Keratinocyte (primary cell): ENCODE data around the gene DYNLRB1. TPM values are rescaled to one million over a fixed set of nuclear protein-coding genes. Genes with fewer than 3 reads are reported as not detected.

Source experiments
- DNase-seq: peaks from one replicate; pipeline ENCODE4 v3.0.0-alpha.2; 2011; ENCODE audit warnings: low read depth, missing footprints, low spot score
- FAIRE-seq: peaks from 2 replicates; lab custom pipeline; 2011; peaks lifted over from hg19 to GRCh38; lab: Jason Lieb, UNC
- H2AFZ ChIP-seq: 2 replicates; pipeline ENCODE4 v1.6.0; 2012; ENCODE audit warnings: low read length, control low read depth, inconsistent platforms; ENCODE audit not compliant: control insufficient read depth
- H3K27ac ChIP-seq: 2 replicates; pipeline ENCODE4 v1.5.1; 2011; ENCODE audit warnings: low read length; ENCODE audit not compliant: control insufficient read depth, insufficient read depth
- H3K27me3 ChIP-seq: 3 replicates; pipeline ENCODE4 v1.6.0; 2011; ENCODE audit warnings: low read length; ENCODE audit not compliant: control insufficient read depth, insufficient read depth; ENCODE audit errors: extremely low read depth
- H3K36me3 ChIP-seq, 2 experiments: 2 replicates in 1 of 2; 3 replicates in 1 of 2; pipeline ENCODE4 v1.5.1; 2011; ENCODE audit warnings: low read length in 2 of 2, mild to moderate bottlenecking in 1 of 2; ENCODE audit not compliant: control insufficient read depth in 2 of 2, insufficient read depth in 2 of 2; ENCODE audit errors: extremely low read depth in 1 of 2
- H3K4me1 ChIP-seq: 3 replicates; pipeline ENCODE4 v1.5.1; 2011; ENCODE audit warnings: low read length; ENCODE audit not compliant: control insufficient read depth, insufficient read depth; ENCODE audit errors: extremely low read depth
- H3K4me2 ChIP-seq: 3 replicates; pipeline ENCODE4 v1.6.0; 2011; ENCODE audit warnings: low read depth, low read length; ENCODE audit not compliant: control insufficient read depth, insufficient read depth; ENCODE audit errors: extremely low read depth
- H3K4me3 ChIP-seq, 3 experiments: fragments of 200-600 bp in 1 of 3; sonication (generic) in 1 of 3; 2 replicates in 2 of 3; 3 replicates in 1 of 3; pipeline ENCODE4 v1.5.1; 2011 to 2016; ENCODE audit warnings: low read length in 3 of 3, mild to moderate bottlenecking in 3 of 3, control low read depth in 2 of 3, inconsistent platforms in 1 of 3, low read depth in 1 of 3, mixed read lengths in 1 of 3, mixed run types in 1 of 3, moderate library complexity in 1 of 3; ENCODE audit not compliant: control insufficient read depth in 2 of 3, insufficient read depth in 2 of 3; ENCODE audit errors: extremely low read depth in 1 of 3
- H3K79me2 ChIP-seq: 2 replicates; pipeline ENCODE4 v1.6.0; 2012; ENCODE audit warnings: low read length; ENCODE audit not compliant: control insufficient read depth, insufficient read depth
- H3K9ac ChIP-seq: 3 replicates; pipeline ENCODE4 v1.6.0; 2011; ENCODE audit warnings: low read length; ENCODE audit not compliant: control insufficient read depth, insufficient read depth; ENCODE audit errors: extremely low read depth
- H3K9me1 ChIP-seq: 3 replicates; pipeline ENCODE4 v1.6.0; 2011; ENCODE audit warnings: low read length; ENCODE audit not compliant: control insufficient read depth, insufficient read depth; ENCODE audit errors: extremely low read depth
- H3K9me3 ChIP-seq: 2 replicates; pipeline ENCODE4 v1.5.1; 2012; ENCODE audit warnings: low read depth, low read length; ENCODE audit not compliant: control insufficient read depth
- H4K20me1 ChIP-seq: 3 replicates; pipeline ENCODE4 v1.6.0; 2011; ENCODE audit warnings: low read length; ENCODE audit not compliant: control insufficient read depth, insufficient read depth; ENCODE audit errors: extremely low read depth
- EZH2 ChIP-seq: IDR thresholded peaks from one replicate; pipeline ENCODE4 v1.6.1; 2012; ENCODE audit warnings: inconsistent platforms, mild to moderate bottlenecking, low read length, moderate library complexity
- dilution Hi-C: fragments of 300-500 bp; cut with MboI; formaldehyde crosslinking; loops from one replicate; pipeline ENCODE4 v1.7.0; 2020; ENCODE audit warnings: low sequenced_read_pairs; ENCODE audit not compliant: extremely low pct_ligation_motif_present
- polyA plus RNA-seq, 5 experiments: library from polyadenylated mRNA; depleted of rRNA in 3 of 5; stranded (reverse) in 3 of 5; stranded (forward) in 1 of 5; unstranded in 1 of 5; fragments of >200 nt; gene quantifications; 1 replicate in 1 of 5; 2 replicates in 3 of 5; 3 replicates in 1 of 5; pipeline versions ENCODE4 v1.2.1 to v1.2.3, GENCODE V29; 2011 to 2012; ENCODE audit warnings: missing spikeins in 2 of 5, low read depth in 1 of 5, low replicate concordance in 1 of 5
- TF ChIP-seq, protein P1 (sequence below), 3 experiments: IDR thresholded peaks in 1 of 3; conservative IDR thresholded peaks in 1 of 3; optimal IDR thresholded peaks in 1 of 3; 2 replicates in 2 of 3; 3 replicates in 1 of 3; pipeline versions ENCODE3 to v1.5.1; 2011; ENCODE audit warnings: low read length in 3 of 3, mild to moderate bottlenecking in 3 of 3, moderate library complexity in 2 of 3, control low read depth in 1 of 3, inconsistent platforms in 1 of 3; ENCODE audit not compliant: insufficient read depth in 2 of 3; ENCODE audit errors: extremely low read depth in 1 of 3

Gene DYNLRB1
- polyA plus RNA-seq, 1 donor (not counting 4 experiments of a cell fraction or from before 2014, with no cell fraction given), result 156 TPM

DNA sequence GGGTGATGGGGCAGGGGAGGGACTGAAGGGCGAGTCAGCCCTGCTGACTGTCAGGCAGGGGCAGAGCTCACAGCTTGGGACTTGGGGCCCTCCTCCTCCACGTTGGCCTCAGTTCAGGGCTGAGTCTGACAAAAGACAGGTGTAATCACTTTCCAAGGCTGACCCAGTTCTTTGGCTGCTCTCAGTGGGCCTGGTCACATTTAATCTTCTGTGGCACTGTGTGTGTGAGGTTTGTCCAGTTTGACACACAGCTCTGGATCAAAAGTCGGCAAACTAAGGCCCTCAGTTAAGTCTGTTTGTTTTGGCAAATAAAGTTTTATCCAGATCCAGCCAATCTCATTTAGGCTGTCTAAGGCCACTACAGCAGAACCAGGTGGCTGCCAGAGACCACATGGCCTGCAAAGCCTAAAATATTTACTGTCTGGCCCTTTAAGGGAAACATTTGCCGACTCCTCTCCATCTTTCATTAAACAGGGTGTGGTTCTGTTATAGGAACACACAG is 37.2 kb downstream of the DYNLRB1 start:
- dilution Hi-C loops, result no loop called here
- H3K9ac ChIP-seq, result no peak overlapping the region
- no peaks in the 10 kb centered on the region for H3K79me2 ChIP-seq
- no peak overlapping the region for H3K4me2 ChIP-seq
- H3K4me1 ChIP-seq, result peaks cover 9% of the 10 kb centered on the region
- H3K27me3 ChIP-seq, result no peaks in the 10 kb centered on the region
- no peak overlapping the region for H3K4me3 ChIP-seq
- H2AFZ ChIP-seq, result no peak overlapping the region
- TF ChIP-seq EZH2, result no peak
- TF ChIP-seq, protein P1, sequence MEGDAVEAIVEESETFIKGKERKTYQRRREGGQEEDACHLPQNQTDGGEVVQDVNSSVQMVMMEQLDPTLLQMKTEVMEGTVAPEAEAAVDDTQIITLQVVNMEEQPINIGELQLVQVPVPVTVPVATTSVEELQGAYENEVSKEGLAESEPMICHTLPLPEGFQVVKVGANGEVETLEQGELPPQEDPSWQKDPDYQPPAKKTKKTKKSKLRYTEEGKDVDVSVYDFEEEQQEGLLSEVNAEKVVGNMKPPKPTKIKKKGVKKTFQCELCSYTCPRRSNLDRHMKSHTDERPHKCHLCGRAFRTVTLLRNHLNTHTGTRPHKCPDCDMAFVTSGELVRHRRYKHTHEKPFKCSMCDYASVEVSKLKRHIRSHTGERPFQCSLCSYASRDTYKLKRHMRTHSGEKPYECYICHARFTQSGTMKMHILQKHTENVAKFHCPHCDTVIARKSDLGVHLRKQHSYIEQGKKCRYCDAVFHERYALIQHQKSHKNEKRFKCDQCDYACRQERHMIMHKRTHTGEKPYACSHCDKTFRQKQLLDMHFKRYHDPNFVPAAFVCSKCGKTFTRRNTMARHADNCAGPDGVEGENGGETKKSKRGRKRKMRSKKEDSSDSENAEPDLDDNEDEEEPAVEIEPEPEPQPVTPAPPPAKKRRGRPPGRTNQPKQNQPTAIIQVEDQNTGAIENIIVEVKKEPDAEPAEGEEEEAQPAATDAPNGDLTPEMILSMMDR (optimal IDR thresholded peaks at IDR 0.05 in 1 of 3, IDR thresholded peaks at IDR 0.05 in 1 of 3, conservative IDR thresholded peaks at IDR 0.05 in 1 of 3; ENCODE audit: extremely low read depth in 1 of 3, insufficient read depth in 2 of 3, low read length in 3 of 3), result no peak
- H3K36me3 ChIP-seq, result no peaks in the 10 kb centered on the region
- no peaks in the 10 kb centered on the region for H4K20me1 ChIP-seq
- H3K27ac ChIP-seq, result no peak overlapping the region
- DNase-seq, result no peak
- H3K9me1 ChIP-seq, result no peaks in the 10 kb centered on the region
- no peaks in the 10 kb centered on the region for H3K9me3 ChIP-seq
- no peak for FAIRE-seq

DNA sequence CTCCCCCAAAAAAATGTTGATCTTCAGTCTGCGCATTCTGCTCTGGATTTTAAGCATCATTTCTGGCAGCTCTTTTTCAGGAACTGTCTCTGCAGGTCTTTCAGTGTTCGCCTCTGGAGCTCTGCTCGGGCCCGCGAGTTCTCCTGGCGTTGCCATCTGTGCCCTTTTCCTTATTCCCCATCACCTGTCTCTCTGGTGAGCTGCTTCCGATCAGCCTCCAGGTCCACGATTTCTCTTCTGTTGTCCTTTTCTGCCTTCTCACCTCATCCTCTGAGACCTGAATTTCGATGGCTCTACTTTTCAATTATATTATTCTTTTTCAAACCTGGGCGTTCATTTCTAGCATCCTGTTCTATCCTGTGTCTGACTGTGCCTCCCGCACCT is 41.7 kb downstream of the DYNLRB1 start:
- Histone ChIP-seq H4K20me1 (no peaks in the 10 kb centered on the region), H3K9me3 (no peaks in the 10 kb centered on the region), H3K79me2 (no peaks in the 10 kb centered on the region), H3K4me2 (peak overlapping the region; percentile 72), H3K9ac (peak overlapping the region; percentile 84), H3K27me3 (no peaks in the 10 kb centered on the region), H2AFZ (peak overlapping the region; percentile 69), H3K4me1 (peaks cover 6% of the 10 kb centered on the region), H3K36me3 (no peaks in the 10 kb centered on the region), H3K9me1 (no peaks in the 10 kb centered on the region), H3K27ac (peak overlapping the region; percentile 70), H3K4me3 (peak overlapping the region; percentile 54 to 74 (median 74))
- no peak for DNase-seq
- peak; percentile 55 for FAIRE-seq
- TF ChIP-seq EZH2, result no peak
- TF ChIP-seq, protein P1 (optimal IDR thresholded peaks at IDR 0.05 in 1 of 3, IDR thresholded peaks at IDR 0.05 in 1 of 3, conservative IDR thresholded peaks at IDR 0.05 in 1 of 3; ENCODE audit: extremely low read depth in 1 of 3, insufficient read depth in 2 of 3, low read length in 3 of 3), result no peak
- dilution Hi-C loops, result no loop called here
